Epidermal melanocyte (primary cell): ENCODE data around the gene ZNF468.
"Not testable (repeated sequence)": the region's sequence is repeated elsewhere in the genome, so short reads cannot be mapped to it uniquely, and the experiment has no call there.

Experiments
- DNase-seq: peaks from one replicate; pipeline ENCODE4 v3.0.0; 2011; ENCODE audit warnings: low spot score; ENCODE audit not compliant: insufficient read length

ZNF468 gene

DNA sequence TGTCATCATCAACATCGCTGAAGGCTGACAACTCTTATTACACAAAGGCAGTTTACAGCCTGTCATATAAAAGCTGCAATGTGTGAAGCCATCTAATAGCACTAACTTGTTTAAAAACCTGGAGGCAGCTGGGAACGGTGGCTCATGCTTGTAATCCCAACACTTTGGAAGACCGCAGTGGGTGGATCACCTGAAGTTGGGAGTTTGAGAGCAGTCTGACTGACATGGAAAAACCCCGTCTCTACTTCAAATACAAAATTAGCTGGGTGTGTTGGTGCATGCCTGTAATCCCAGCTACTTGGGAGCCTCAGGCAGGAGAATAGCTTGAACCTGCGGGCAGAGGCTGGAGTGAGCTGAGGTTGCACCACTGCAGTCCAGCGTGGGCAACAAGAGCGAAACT lies 27.6 kb downstream of the ZNF468 start:
- not testable (repeated sequence) for DNase-seq

DNA sequence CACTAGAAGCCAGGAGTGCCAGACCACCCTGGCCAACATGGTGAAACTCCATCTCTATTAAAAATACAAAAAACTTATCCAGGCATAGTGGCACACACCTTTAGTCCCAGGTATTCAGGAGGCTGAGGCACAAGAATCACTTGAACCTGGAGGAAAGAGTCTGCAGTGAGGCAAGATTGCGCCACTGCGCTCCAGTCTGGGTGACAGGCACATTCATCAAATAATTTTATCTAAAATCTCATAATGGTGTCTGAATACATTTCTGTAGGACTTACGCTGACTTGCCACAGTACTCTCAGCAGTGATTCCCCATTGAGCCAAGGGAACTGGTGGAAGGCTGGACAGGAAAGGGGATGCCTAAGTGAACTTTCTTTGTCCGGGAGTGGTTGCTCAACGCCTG lies 31.7 kb downstream of the ZNF468 start:
- DNase-seq, result no peak

DNA sequence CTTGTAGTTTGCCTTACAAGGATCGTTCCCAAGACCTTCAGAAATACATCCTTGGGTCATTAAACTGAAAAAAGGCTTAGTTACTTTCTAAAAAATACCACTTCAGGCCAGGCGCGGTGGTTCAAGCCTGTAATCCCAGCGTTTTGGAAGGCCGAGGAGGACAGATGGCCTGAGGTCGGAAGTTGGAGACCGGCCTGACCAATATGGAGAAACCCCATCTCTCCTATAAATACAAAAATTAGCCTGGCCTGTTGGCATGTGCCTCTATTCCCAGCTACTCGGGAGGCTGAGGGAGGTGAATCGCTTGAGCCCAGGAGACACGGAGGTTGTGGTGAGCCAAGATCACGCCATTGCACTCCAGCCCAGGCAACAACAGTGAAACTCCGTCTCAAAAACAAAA lies 33.7 kb downstream of the ZNF468 start:
- DNase-seq, result no peak

DNA sequence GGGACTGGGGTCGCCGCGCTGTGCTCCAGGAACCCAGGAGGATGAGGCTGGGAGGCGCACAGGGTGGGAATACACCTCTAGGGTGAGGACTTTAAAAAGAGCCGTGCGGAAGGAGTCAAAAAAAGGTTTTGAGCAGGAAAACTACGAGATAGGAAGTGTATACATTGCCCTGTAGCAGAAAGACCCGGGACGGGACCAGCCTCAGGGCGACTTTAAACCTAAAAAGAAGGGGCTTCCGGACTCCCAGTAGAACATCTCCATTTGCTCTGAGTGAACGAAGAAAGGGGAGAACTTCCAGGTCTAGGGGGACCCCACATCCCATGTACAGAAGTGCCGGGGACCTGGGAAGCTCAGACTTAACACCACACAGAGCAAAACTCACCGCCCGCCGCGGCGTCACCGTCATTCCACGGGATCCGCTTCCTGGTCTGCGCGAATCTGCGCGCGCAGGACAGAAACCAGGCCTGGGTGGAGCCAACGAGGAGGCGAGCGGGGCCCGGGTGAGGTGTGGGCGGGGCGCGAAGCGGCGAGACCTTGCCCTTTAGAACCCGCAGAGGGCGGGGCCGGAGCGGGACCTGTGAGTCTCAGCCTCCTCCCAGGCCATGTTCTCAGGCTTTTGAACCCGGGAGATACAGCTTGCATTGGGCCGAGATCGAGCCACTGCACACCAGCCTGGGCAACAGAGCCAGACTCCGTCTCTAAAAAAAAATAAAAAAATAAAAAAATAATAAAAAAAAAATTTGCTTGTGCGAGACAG lies 36.0 kb downstream of the ZNF468 start, which contains the start of gene ZNF28:
Gene ZNF28, minus strand, starts transcription at position 430 of the 757 bp plus-strand sequence. CDS start 3,675 bp downstream, outside the sequence.
- DNase-seq, result peak; percentile 22

DNA sequence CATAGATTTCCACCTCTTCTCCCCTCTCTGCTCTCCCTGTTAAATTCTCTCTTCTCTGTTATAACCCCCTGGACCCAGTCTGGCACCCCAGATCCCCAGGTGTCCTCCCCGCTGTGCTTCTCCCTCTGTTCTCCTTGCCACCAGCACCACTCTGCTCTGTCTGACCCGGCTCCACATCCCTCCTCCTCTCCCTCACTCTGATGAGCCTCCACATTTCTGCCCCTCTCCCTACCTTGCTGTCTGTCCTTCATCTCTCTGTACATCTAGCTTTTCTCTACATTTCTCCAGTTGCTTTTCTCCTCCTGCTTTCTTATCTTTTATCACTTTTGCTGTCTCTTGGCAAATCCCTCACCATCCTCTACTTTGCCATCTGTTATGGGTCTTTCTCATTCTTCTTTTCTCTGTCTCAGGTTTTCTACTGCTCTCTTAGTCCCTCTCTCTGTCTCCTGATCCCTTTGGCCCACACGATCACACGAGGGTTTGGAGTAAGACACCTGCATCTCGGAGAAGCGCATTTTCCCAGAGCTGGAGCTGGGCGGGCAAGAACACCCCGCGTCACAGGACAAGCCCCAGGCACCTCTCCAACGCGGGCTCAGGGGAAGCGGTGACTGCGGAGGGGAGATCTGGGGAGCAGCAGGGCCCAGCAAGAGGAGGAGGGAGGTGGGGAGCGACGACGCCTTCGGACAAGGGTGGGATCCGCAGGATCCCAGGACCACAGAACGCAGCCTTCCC lies 36.8 kb downstream of the ZNF468 start:
- not testable (repeated sequence) for DNase-seq

DNA sequence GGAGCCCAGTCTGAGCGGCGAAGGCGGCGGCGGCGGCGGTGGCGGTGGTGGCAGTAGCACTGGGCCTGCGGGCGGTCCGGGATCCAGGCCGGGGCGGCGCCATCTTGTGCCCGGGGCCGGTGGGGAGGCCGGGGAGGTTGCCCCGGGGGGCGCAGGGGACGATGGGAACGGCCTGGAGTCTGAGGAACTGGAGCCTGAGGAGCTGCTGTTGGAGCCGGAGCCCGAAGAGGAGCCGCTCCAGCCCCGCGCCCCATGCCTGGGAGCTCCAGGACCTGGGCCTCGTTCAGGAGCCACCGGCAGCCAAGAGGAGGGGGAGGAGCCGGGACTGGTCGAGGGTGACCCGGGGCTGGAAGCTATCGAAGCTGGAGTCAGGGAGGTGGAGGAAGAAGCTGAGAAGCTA lies 47.6 kb downstream of the ZNF468 start:
- DNase-seq, result no peak

DNA sequence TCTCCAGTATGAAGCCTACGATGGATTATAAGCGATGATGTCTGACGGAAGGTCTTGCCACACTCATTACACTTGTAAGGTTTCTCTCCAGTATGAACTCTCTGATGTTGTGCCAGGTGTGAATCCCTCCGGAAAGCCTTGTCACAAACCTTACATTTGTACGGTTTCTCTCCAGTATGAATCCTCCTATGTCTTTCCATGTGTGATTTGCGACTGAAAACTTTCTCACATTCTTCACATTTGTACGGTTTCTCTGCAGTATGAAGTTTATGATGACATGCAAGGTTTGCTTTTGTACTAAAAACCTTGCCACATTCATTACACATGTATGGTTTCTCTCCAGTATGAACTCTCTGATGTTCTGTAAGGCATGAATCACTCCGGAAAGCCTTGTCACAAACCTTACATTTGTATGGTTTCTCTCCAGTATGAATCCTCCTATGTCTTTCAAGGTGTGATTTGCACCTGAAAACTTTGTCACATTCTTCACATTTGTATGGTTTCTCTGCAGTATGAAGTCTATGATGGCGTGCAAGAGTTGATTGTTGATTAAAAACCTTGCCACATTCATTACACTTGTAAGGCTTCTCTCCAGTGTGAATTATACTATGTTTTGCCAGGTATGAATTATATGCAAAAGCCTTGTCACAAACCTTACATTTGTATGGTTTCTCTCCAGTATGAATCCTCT lies 57.3 kb downstream of the ZNF468 start:
- DNase-seq, result not testable (repeated sequence)

DNA sequence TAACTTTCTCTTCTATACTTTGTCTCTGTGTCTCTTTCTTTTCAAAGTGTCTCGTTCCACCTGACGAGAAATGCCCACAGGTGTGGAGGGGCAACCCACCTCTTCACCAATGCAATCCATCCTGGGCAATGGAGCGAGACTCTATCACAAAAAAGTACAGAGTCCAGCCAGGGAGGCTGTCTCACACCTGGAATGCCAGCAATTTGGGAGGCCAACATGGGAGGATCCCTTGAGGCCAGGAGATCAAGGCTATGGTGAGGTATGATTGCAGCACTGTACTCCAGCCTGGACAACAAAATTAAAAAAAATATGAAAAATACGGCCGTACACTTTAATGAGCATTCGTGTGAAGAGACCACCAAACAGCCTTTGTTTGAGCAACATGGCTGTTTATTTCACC lies 68.0 kb downstream of the ZNF468 start:
- no peak for DNase-seq
